ENCODE data around the gene NFIC. TPM values are rescaled to one million over a fixed set of nuclear protein-coding genes. Genes with fewer than 3 reads are reported as not detected.

Gene NFIC
- total RNA-seq, 1 experiment from 2014 or later = 56.3 TPM

DNA sequence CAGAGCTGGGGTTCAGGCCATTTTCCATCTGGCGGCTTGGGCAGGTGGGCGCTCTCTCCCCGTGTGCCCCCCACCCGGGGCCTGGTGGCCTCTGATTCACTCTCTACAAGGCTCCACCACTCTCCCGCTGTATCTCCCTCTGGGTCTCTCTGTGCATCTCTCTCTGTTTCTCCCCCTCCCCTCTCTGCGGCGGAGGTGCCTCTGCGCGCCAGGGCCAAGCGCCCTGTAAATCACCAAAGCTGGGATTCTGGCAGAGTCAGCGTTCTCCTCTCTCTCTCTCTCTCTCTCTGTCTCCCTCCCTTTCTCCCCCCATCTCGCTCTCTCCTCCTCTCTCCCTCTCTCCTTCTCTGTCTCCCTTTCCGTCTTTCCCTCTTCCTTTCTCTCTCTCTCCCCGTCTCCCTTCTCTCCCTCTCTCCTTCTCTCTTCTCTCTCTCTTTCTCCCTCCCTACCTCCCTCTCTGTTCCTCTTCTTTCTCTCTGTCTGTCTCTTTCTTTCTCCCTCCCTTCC is 3.9 kb downstream of the NFIC start:
- no TSS peak for BruUV-seq (replicated peaks)
- Mint-ChIP-seq H3K27me3 (ENCODE audit: unreplicated experiment) (no peaks in the 10 kb centered on the region), H3K4me1 (ENCODE audit: low read depth, unreplicated experiment) (peaks cover 23% of the 10 kb centered on the region), H3K27ac (ENCODE audit: unreplicated experiment) (no peak overlapping the region), H3K36me3 (ENCODE audit: insufficient read depth, unreplicated experiment) (peaks cover 27% of the 10 kb centered on the region), H3K9me3 (ENCODE audit: low read depth, unreplicated experiment) (no peaks in the 10 kb centered on the region), H3K4me3 (ENCODE audit: low read depth, unreplicated experiment) (no peak overlapping the region)
- intact Hi-C loops (cut with micrococcal nuclease; ENCODE audit: unreplicated experiment) = no loop called here
- CTCF ChIA-PET = no interaction called here
- DNase-seq = no peak
- no peak for TF ChIP-seq CTCF (IDR thresholded peaks at IDR 0.05; ENCODE audit: unreplicated experiment)

- TSS peak; percentile 6 for BruUV-seq (replicated peaks)
- Mint-ChIP-seq H3K36me3 (ENCODE audit: insufficient read depth, unreplicated experiment) (peaks cover 22% of the 10 kb centered on the region), H3K4me1 (ENCODE audit: low read depth, unreplicated experiment) (peaks cover 23% of the 10 kb centered on the region), H3K4me3 (ENCODE audit: low read depth, unreplicated experiment) (no peak overlapping the region), H3K9me3 (ENCODE audit: low read depth, unreplicated experiment) (no peaks in the 10 kb centered on the region), H3K27ac (ENCODE audit: unreplicated experiment) (no peak overlapping the region), H3K27me3 (ENCODE audit: unreplicated experiment) (no peaks in the 10 kb centered on the region)
- CTCF ChIA-PET = no interaction called here
- intact Hi-C loops (cut with micrococcal nuclease; ENCODE audit: unreplicated experiment) = no loop called here
- no peak for TF ChIP-seq CTCF (IDR thresholded peaks at IDR 0.05; ENCODE audit: unreplicated experiment)
- DNase-seq = no peak
Observed at GRCh38 chr19:3370728-3371591, 4.6 kb downstream of the NFIC start.

DNA sequence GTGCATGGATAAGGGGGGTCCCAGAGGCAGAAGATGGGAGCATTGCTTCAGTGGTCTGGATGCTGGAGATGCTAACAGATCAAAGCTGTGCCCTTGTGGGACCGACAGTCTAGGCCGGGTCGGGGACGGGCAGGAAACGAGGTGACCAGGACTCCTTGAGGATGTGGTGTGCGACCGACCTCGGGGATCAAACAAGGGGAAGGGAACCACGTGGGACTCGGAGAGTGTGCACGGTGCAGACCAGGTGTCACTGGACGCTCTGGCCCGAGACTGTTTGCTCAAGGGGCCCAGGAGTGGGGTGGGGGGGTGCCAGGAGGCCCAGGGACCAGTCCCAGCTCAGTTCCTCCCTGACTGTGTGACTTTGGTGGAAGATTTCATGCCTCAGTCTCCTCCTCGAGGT is 6.0 kb downstream of the NFIC start:
- peaks cover 23% of the 10 kb centered on the region for H3K4me1 Mint-ChIP-seq (ENCODE audit: low read depth, unreplicated experiment)
- H3K9me3 Mint-ChIP-seq (ENCODE audit: low read depth, unreplicated experiment) = no peaks in the 10 kb centered on the region
- BruUV-seq (replicated peaks) = no TSS peak
- intact Hi-C loops (cut with micrococcal nuclease; ENCODE audit: unreplicated experiment) = no loop called here
- TF ChIP-seq CTCF (IDR thresholded peaks at IDR 0.05; ENCODE audit: unreplicated experiment) = no peak
- CTCF ChIA-PET = interaction anchor here (0.6 kb wide), 1 partner anchor 52 kb away, joined by 4 read pairs; no protein-coding TSS in a partner anchor
- H3K4me3 Mint-ChIP-seq (ENCODE audit: low read depth, unreplicated experiment) = no peak overlapping the region
- peaks cover 16% of the 10 kb centered on the region for H3K36me3 Mint-ChIP-seq (ENCODE audit: insufficient read depth, unreplicated experiment)
- H3K27ac Mint-ChIP-seq (ENCODE audit: unreplicated experiment) = no peak overlapping the region
- H3K27me3 Mint-ChIP-seq (ENCODE audit: unreplicated experiment) = no peaks in the 10 kb centered on the region
- no peak for DNase-seq

DNA sequence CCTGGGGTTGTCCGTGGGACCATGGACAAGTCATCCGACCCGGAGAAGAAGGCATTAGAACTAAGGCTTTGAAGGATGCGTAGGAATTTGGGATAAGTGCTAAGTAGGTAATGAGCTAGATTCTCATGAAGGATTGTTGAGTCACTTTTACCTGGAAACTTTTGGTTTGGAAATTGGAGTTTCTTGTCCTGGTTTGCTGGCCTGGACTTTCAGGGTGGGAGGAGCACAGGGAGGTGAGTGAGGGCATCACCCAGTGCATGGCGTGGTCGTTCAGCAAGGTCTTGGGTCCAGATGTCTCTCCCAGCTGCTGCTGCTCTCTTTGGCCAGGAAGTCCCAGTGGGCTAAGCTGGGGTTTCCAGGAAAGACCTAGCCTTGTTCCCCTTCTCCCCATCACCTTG is 7.6 kb downstream of the NFIC start:
- no peak for DNase-seq
- CTCF ChIA-PET = no interaction called here
- Mint-ChIP-seq H3K27ac (ENCODE audit: unreplicated experiment) (peak overlapping the region; percentile 44), H3K9me3 (ENCODE audit: low read depth, unreplicated experiment) (no peaks in the 10 kb centered on the region), H3K4me3 (ENCODE audit: low read depth, unreplicated experiment) (no peak overlapping the region), H3K4me1 (ENCODE audit: low read depth, unreplicated experiment) (peaks cover 12% of the 10 kb centered on the region), H3K27me3 (ENCODE audit: unreplicated experiment) (no peaks in the 10 kb centered on the region), H3K36me3 (ENCODE audit: insufficient read depth, unreplicated experiment) (peaks cover 5% of the 10 kb centered on the region)
- no TSS peak for BruUV-seq (replicated peaks)
- intact Hi-C loops (cut with micrococcal nuclease; ENCODE audit: unreplicated experiment) = no loop called here
- TF ChIP-seq CTCF (IDR thresholded peaks at IDR 0.05; ENCODE audit: unreplicated experiment) = no peak

Data from Calu3 (cell line).